NCI-H2227 (cell line): Measurements from ENCODE around the gene NPBWR2.

ENCODE experiments used
- DNase-seq: peaks from one replicate; lab custom pipeline; 2025; ENCODE audit not compliant: unreplicated experiment; lab: John Stamatoyannopoulos, UW

Gene NPBWR2

DNA sequence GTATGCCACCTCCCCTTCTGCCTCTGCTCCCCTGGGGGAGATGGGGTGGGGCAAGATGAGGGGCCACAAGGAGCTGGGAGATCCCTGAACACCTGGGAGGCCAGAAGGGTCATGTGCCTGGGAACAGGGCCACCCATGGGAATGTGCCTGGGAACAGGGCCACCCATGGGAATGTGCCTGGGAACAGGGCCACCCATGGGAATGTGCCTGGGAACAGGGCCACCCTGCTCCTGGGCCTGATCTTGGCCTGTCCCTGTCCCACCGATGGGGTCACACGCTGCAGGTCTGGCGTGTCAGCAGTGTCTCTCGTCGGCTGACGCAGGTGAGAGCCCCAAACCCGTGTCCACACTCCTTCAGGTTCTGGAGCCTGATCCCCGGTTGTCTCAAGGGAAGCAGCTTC is 32.4 kb downstream of the NPBWR2 start:
- DNase-seq = no peak

DNA sequence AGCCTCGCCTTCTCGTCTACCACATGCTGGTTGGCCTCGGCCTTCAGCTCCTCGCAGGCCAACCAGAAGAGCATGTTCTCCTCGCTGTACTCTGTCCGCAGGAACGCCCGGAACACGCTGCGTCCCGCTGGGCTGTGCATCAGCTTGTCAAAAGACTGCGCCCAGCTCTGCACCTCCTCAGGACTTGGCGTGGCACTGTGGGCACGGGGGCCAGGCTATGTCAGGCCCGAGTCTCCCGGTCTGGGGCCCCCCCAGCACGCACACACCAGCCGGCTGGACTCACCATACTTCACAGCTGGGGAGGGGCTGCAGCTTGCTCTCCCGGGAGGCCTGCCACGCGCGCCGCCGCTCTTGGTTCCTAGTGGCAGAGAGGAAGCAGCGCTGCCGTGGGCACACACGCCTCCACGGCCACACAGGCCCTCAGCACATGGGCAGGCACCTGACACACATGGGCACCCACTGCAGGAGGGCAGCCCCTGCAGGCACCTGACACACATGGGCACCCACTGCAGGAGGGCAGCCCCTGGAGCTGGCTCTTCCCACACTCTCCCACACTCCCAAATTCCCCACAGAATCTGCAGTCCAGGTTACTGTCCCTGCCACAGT is 33.1 kb downstream of the NPBWR2 start:
- no peak for DNase-seq

DNA sequence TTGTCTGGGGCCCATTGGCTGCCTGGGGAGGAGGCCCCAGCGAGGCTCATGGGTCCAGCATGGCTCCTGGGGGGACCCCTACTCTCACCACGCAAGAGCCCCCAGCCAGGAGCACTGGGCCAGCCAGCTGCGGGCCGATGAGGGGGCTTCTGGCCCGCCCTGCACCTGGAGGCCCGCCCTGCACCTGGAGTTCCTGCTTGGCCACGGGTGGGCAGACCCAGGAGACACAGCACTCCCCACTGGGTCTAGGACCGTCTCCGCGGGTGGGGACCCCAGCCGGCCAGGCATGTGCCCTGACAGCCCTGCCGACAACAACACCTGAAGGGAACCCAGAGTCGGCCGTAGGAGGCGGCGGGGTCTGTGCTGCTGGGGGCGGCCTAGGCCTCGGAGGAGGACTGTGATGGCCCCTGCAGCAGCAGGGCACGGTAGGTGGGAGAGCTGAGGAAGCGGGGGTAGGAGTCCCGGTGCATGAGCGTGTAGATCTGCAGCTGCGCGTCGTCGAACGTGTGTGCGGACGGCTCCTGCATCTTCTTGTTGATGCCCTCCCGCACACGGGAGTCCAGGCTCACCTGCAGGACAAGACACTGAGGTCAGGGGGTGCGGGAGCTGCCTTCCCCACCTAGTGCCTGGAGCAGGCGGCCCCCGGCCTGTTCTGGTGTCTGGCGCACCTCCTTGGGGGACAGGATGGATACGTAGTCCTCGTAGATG is 33.7 kb downstream of the NPBWR2 start:
- no peak for DNase-seq

DNA sequence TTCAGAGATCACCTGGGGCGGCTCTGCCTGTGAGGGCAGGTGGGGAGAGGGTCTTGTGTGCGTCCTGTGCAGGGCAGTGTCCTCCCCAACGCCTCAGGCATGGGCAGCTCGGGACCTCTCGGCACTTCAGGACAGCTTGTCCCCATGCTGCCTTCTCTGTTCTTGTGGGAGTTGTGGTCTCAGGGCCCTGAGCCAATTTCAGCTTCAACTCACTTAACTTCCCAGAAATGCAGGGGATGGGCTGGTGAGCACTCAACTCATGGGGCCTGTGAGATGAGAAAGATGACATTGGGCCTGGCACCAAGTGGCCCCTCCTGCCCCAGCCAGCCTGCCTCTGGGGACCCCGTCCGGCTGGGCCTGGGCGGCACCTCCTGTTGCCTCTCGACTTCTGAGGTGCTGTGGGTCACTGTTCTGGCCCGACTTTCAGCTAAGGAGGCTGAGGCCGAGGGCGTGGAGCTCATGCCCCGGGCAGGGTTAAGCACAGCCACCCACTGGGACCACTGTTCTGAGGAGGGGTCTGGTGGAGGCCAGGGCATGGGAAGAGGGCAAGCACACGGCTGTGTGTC is 34.8 kb downstream of the NPBWR2 start:
- no peak for DNase-seq

DNA sequence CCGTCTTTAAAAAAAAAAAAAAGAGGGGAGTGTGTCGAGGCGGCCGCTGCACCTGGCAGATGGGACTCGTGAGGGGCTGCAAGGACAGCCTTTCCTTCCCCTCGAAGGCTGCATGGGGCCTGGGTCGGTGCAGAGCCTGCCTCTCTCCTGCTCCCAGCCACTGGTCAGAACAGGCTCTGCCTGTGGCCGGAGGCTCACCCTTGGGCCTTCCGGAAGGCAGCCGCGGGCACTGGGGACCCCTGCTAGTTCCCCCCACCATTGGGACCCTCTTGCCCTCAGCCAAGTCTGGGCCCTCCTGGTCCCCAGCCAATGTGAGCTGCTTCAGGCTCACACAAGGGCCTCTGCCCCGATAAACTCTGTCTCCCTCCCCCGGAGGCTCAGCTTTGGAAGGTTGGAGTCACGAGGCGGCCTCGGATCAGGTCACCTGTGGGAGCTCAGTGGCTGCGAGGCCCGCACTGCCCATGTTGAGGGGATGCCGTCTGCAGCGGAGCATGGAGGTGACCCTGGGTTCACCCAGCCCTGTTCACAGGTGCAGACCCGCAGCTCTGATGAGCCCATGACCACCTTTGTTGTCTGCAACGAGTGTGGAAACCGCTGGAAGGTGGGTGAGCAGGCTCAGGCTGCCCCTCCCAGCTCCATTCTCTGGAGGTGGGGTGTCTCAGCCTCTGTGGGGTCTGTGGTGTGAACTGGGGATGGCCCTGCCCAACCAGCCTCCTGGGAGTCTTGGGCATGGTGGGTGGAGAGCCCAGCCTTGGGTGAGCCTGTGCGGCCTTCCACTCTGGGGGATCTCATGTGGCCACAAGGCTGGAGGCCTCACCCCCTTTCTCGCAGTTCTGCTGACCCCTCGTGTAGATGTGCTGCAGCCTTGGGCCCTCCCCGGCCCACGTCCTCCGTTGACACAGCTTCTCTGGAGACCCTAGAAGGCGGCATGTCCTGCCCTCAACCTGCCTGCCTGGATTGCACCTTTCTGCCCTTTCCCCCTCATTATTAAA is 35.7 kb downstream of the NPBWR2 start:
- DNase-seq = no peak

DNA sequence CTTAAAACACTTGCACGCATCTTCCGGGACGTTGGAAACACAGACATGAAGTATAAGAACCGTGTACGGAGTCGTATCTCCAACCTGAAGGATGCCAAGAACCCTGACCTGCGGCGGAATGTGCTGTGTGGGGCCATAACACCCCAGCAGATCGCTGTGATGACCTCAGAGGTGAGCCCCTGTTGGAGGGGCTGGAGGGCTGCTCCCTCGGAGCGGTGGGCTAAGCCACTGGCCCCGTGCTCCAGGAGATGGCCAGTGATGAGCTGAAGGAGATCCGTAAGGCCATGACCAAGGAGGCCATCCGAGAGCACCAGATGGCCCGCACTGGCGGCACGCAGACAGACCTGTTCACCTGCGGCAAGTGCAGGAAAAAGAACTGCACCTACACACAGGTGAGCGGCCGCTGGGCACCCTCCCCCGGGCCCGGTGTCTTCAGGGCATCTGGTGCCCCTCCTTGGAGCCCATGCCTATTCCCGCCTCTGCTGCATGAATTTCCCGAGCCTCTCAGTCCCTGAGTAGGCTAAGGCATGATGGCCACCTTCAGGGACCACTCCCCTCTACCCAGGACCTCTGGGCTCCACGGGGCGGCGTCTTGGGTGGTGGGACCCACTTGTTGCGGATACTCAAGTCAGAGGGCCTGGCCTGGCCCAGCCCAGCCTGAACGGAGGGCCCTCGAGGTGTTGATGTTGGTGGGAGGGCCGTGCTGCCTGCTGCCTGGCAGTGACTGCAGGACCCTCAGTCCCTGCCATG is 36.9 kb downstream of the NPBWR2 start:
- no peak for DNase-seq

DNA sequence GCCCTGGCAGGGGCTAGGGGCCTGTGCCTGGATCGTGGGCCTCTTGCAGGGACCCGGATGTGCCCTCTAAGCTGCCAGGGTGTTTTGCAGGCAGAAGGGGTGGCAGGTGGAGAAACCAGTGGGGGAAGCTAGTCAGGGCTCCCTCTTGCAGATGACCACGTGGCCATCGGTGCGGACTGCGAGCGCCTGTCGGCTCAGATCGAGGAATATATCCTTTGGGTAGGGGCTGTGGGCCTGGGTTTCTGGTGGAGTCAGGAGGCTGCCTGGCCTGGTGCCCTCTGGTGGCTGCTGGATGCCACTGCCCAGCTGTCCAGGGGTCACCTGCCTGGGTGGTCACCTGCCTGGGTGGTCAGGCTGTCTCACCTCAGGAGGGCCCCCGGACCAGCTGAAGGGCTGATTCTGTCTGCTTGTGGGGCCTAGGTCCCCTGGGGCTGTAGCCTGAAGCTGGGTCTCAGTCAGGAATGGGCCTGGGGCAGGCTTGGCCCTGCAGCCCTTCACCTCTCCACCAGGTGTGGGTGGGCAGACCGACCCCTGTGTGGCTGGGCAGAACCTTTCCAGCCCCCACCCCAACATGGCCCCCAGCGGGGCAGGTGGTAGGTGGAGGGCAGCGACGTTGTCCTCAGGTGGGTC is 37.6 kb downstream of the NPBWR2 start:
- peak; percentile 36 for DNase-seq

DNA sequence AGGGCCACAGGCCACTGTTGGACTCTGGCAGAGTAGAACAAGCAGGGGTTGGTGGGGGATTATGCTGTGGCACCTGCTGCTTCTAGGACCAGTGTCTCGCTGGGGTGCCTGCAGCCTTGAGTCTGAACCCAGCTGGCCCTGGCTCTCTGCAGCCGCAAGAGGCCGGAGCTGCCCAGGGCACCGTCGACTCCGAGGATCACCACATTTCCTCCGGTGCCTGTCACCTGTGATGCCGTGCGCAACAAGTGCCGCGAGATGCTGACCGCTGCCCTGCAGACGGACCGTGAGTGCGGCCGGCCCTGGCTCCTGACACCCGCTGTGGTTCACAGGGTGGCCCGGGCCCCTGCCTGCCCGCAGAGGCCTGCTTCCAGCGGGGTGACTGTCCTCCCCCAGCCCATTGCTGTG is 38.2 kb downstream of the NPBWR2 start:
- no peak for DNase-seq

DNA sequence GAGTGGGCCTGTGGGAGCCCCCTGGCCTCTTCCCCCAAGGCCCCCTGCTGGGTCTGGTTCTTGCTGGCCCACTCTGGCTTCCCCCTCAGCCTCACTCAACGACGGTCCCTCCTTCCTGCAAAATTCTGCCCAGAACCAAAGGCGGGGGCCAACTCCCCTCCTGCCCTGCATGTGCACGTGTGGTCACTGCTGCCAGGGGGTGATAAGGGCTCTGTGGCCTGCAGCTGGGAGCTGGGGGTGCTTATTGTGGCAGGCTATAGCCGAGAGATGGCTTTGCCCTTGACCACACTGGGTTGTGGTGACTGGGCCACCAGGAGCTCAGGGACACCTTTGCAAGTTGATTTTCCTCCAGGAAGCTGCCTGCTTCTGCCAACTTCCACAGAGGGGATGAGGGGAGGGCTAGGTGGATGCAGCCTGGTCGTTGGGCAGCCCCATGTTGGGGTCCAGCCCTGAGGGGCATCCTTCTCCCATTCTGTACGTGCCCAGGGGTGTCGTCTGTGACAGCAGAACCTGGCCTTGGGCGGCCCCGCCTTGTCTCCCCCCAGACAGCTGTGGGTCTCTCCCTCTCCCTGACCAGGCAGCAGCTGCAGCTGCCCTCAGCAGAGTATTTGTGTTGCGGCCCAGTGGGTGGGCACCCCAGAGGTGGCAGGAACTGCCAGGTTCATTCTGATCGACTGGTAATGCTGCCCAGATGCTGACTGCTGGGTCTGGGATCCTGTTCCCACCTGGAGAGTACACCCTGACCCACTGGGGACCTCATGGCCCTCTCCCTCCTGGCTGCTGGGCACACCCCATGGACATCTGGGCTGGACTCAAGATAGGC is 38.8 kb downstream of the NPBWR2 start:
- DNase-seq = no peak

DNA sequence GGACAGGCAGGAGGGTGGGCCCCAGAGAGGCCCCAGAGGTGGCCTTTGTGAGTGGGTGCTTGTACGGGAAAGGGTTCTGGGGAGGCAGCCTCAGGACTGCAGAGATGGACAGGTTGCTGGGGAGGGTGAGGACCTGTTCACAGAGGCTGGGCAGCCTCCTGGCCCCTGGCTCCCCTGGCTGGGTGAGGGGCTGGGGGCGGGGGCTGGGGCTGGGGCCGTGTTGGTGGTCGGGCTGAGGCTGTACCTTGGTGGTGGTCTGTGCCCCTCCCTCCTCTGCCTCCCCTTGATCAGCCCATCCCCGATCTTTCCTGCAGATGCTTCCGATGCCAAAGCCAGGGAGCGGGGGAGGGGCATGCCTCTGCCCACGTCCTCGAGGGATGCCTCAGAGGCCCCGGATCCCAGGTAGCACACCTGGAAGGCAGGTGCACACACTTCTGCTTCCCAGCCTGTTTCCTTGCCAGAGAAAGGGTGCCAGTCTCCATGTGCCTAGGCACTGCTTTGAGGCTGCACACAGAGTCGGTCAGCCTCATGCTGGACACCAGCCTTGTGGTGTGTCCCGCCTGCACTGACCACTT is 39.5 kb downstream of the NPBWR2 start:
- no peak for DNase-seq

DNA sequence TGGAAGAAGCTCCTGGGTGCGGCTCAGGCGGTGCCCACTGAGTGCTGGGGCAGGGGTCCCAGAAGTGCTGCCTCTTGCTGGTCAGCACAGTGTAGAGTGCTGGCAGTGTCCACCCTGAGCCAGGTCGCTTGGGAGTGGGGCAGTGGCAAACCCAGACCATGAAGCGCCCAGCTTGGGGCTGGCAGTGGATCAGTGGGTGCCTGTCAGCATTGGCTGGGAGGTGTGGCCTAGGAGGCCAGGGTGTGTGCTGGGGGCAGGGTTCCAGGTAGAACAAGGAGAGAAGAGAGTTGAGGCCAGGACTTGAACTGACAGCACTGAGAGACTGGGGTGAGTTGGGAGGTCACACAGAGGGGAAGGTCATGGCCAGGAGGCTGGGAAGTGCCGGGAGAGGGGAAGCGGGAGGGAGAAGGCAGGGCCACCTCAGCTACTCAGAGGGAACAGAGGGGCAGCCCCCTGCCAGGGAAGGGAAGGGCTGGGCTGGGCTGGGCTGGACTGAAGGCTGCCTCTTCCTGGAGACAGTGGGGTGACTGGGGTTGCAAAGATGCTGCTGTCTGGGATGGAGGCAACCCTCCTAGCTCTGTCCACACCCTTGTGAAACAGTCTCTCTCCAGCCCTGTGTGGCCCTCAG is 40.2 kb downstream of the NPBWR2 start:
- DNase-seq = no peak

DNA sequence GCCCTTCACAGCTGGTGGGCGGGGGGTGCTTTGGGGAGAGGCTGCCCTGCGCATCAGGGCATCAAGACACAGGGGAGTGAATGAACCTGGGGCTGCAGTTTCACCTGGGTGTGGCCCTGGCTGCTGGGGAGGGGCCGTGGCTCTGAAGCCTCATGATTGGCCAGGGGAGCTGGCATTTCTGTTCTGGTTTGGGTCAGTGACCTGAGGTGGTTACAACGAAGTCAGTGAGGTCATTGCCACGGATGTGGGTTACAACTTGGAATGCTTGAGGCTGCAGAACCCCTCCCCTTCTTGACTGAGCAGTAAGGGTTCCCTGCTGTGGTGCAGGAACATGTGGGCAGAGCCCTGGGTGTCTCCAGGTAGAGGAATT is 41.4 kb downstream of the NPBWR2 start:
- no peak for DNase-seq

DNA sequence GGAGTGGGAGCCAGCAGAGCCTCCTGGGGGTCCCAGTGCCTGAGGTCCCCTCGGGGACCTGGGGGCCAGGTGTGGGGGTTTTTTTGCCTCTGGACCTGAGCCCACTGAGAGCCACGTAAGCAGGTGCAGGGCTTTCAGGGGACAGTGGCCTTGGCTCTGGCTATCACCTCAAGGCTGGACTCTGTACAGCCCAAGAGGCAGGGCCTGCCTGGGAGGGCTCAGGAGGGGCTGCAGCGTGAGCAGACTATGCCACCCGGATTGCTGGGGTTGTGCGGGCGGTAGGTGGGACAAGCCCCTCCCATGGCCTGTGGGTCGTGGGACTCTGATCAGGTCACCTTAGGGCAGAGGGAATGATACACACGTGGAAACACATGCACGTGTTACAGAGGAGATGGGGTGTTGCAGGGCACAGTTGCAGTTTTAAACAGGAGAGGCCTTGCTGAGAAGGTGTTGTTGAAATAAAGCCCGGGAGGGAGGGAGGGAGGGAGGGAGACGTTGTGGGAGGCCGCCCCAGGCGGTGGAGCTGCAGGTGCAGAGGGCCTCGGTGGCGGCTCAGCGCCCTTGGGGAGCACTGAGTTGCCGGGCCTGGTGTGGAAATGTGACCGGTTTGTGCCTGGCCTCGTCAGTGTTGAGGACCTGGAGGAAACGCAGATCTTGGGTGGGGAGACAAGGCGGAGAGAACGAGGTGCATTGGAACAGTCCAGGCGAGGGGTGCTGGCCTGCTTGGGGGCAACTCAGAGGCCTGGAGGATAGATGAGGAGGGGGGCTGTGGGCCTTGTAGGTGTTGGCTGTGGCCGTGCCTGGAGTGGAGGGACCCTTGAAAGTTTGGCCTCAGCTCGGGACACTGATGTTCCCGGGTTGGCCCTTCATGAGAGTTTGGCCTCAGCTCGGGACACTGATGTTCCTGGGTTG is 42.0 kb downstream of the NPBWR2 start:
- DNase-seq = no peak

DNA sequence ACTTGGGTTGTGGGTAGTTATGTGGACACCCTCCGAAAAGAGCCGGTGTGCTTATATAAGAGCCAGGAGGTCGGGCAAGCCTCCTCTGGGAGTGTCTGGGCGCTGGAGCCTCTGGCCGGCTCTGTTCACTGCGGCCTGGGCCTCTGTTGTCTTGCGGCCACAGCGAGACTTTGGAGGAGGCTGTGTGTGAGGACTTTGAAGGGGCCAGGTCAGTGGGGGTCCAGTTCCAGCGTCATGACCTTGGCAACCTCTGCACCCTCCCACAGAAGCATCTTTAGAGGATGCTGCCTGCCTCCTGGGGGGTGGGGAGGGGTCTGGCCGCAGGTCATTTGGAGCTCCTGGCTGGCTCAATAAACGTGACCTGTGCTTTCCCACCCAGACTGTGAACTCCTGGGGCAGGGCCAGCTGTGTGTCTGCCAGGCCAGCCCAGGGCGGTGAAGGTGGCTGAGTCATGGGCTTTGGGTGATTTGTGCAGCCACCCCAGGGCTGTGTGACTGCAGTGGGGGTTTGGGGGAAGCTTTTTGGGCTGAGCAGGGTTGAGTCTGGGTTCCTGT is 43.1 kb downstream of the NPBWR2 start:
- no peak for DNase-seq

DNA sequence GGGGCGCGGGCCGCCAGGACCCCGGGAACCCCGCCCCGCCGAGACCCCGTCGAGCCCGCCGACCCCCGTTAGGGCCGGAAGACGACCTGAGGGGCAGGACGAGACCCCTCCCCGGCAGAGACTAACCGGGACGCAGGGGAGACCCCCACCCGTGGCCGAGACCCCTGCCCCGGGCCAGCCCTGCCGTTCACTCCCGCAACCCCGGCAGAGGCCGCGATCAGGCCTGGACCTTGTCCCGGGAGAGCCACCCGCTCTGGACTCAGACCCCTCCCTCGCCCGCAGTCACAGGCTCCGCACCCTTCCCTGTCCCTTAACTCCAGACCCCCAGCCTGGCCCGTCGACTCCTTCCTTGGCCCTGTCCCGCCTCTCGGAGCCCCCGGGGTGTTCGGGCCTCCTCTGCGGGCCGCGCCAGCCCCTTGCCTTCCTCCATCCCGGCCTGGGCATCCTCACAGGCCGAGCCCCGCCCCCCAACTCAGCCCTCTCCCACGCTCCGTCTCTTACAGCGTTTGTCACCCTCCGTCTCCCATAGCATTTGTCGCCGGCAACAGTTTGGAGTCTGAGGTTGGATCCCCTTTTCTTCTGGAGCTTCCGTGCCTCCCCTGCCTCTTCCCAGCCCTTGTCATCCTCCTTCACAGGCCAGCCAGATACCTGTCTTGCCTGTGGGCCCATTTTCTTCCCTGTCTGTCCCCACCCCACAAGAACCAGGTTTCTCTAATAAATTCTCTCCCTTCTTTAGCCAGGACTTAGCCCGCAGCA is 43.8 kb downstream of the NPBWR2 start:
- DNase-seq = no peak

DNA sequence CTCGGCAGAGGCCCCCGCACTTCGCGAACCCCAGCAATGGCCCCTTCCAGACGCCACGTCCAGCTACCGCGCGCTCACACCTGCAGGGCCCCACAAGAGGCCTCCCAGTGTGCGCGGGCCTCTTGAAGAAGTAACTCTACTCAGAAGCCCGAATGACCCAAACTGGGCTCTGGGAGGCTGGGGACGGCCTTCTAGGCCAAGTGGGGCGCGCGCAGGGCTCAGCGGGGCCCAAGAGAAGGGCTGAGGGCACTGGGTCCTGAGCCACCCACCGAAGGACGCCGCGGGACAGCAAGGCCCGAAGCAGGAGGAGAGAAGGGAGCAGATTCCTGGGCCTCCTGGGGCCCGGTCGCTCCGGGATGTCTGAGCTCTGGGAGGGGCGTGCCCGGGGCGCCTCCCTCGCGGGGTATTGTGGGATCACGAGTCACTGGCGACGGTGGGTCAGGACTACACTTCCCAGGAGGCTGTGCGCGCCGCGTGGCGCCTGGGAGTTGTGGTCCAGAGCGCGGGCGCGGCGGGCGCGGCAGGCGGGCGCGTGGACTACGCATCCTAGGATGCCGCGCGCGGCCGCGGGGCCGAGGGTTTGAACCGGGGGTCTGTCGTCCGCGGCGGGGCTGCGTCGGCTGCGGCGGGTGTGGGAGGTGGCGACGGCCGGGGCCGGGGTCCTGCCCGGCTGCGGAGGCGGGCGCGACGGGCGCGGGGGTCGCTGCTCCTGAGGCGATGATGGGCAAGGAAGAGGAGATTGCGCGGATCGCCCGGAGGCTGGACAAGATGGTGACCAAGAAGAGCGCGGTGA is 44.6 kb downstream of the NPBWR2 start, which contains the start of gene TCEA2:
TCEA2 (plus strand) TSS at position 603 of the 793 bp plus-strand sequence; CDS start at position 718, 115 bp downstream.
- peak; percentile 97 for DNase-seq
